HS-5 (cell line): ENCODE measurements around the gene MCF2L2.

Experiments used
- DNase-seq: peaks from one replicate; pipeline ENCODE4 v3.0.0-alpha.2; 2012; ENCODE audit warnings: low read depth

MCF2L2 gene

GRCh38 chr3:183291497-183292031 is 136.9 kb downstream of the MCF2L2 start:
- DNase-seq: no peak

- DNase-seq: no peak
These were observed 138.2 kb downstream of the MCF2L2 start for GRCh38 chr3:183290216-183290615.

- DNase-seq: no peak
These were observed 140.3 kb downstream of the MCF2L2 start for GRCh38 chr3:183288117-183288516.

- no peak for DNase-seq
These were observed 141.0 kb downstream of the MCF2L2 start for GRCh38 chr3:183287301-183287971.

GRCh38 chr3:183285828-183286457 is 142.5 kb downstream of the MCF2L2 start:
- peak; percentile 94 for DNase-seq

- no peak for DNase-seq
These were observed 143.1 kb downstream of the MCF2L2 start for GRCh38 chr3:183285318-183285717.

- no peak for DNase-seq
These were observed 143.8 kb downstream of the MCF2L2 start for GRCh38 chr3:183284570-183284969.

GRCh38 chr3:183283886-183284285 is 144.5 kb downstream of the MCF2L2 start:
- no peak for DNase-seq

GRCh38 chr3:183281126-183281797 is 147.2 kb downstream of the MCF2L2 start:
- DNase-seq: no peak

GRCh38 chr3:183279371-183279770 is 149.0 kb downstream of the MCF2L2 start:
- no peak for DNase-seq

GRCh38 chr3:183278479-183279088 is 149.8 kb downstream of the MCF2L2 start:
- DNase-seq: no peak

GRCh38 chr3:183277260-183277659 is 151.2 kb downstream of the MCF2L2 start:
- DNase-seq: no peak

GRCh38 chr3:183275937-183276336 is 152.5 kb downstream of the MCF2L2 start:
- no peak for DNase-seq

GRCh38 chr3:183275418-183275817 is 153.0 kb downstream of the MCF2L2 start:
- DNase-seq: no peak

- DNase-seq: no peak
These were observed 153.8 kb downstream of the MCF2L2 start for GRCh38 chr3:183274609-183275008.

- no peak for DNase-seq
These were observed 155.6 kb downstream of the MCF2L2 start for GRCh38 chr3:183272791-183273190.

- no peak for DNase-seq
These were observed 156.3 kb downstream of the MCF2L2 start for GRCh38 chr3:183272142-183272541.

GRCh38 chr3:183270344-183270743 is 158.1 kb downstream of the MCF2L2 start:
- no peak for DNase-seq

GRCh38 chr3:183269345-183269744 is 159.1 kb downstream of the MCF2L2 start:
- DNase-seq: no peak

- DNase-seq: no peak
These were observed 160.1 kb downstream of the MCF2L2 start for GRCh38 chr3:183268366-183268765.

- no peak for DNase-seq
These were observed 161.3 kb downstream of the MCF2L2 start for GRCh38 chr3:183267140-183267539.

GRCh38 chr3:183266454-183266853 is 162.0 kb downstream of the MCF2L2 start:
- no peak for DNase-seq
